Astrocyte (in vitro differentiated cells and primary cell): ENCODE results near the gene NXPH4. TPM values are rescaled to one million over a fixed set of nuclear protein-coding genes. Genes with fewer than 3 reads are reported as not detected.
A peak's percentile ranks its signal among the peaks of the same experiment; 100 is the strongest.

Experiments
- DNase-seq: peaks from one replicate; pipeline ENCODE4 v3.0.0-alpha.2; 2010; ENCODE audit warnings: low read depth
- FAIRE-seq: peaks from 2 replicates; lab custom pipeline; 2011; peaks lifted over from hg19 to GRCh38; lab: Jason Lieb, UNC
- H2AFZ ChIP-seq: 2 replicates; pipeline ENCODE4 v1.6.0; 2012; ENCODE audit warnings: low read depth, low read length, inconsistent platforms
- H3K27ac ChIP-seq: 2 replicates; pipeline ENCODE4 v1.5.1; 2011; ENCODE audit warnings: low read depth, low read length, inconsistent platforms
- H3K27me3 ChIP-seq: 2 replicates; pipeline ENCODE4 v1.6.0; 2011; ENCODE audit warnings: low read length, inconsistent platforms; ENCODE audit not compliant: insufficient read depth
- H3K36me3 ChIP-seq: 2 replicates; pipeline ENCODE4 v1.5.1; 2011; ENCODE audit warnings: low read length, inconsistent platforms; ENCODE audit not compliant: insufficient read depth
- H3K4me1 ChIP-seq: 2 replicates; pipeline ENCODE4 v1.5.1; 2011; ENCODE audit warnings: low read length, inconsistent platforms; ENCODE audit not compliant: insufficient read depth
- H3K4me2 ChIP-seq: 2 replicates; pipeline ENCODE4 v1.6.0; 2012; ENCODE audit warnings: low read length, inconsistent platforms
- H3K4me3 ChIP-seq: 2 replicates; pipeline ENCODE4 v1.5.1; 2011; ENCODE audit warnings: low read depth, mild to moderate bottlenecking, low read length, inconsistent platforms; ENCODE audit not compliant: insufficient read depth
- H3K79me2 ChIP-seq: 2 replicates; pipeline ENCODE4 v1.6.0; 2012; ENCODE audit warnings: mild to moderate bottlenecking, low read length, inconsistent platforms; ENCODE audit not compliant: insufficient read depth
- H3K9ac ChIP-seq: 2 replicates; pipeline ENCODE4 v1.6.0; 2012; ENCODE audit warnings: mild to moderate bottlenecking, low read length, inconsistent platforms
- H3K9me3 ChIP-seq: 2 replicates; pipeline ENCODE4 v1.5.1; 2012; ENCODE audit warnings: low read depth, mild to moderate bottlenecking, low read length, inconsistent platforms; ENCODE audit not compliant: insufficient read depth
- H4K20me1 ChIP-seq: 2 replicates; pipeline ENCODE4 v1.6.0; 2012; ENCODE audit warnings: low read length, inconsistent platforms; ENCODE audit not compliant: insufficient read depth
- H3K27ac Mint-ChIP-seq: one replicate; pipeline ENCODE4 v1.8.0; 2021; ENCODE audit warnings: mild to moderate bottlenecking, mixed read lengths; ENCODE audit not compliant: unreplicated experiment
- H3K27me3 Mint-ChIP-seq: one replicate; pipeline ENCODE4 v1.8.0; 2021; ENCODE audit warnings: low read depth, mixed read lengths; ENCODE audit not compliant: unreplicated experiment
- H3K36me3 Mint-ChIP-seq: one replicate; pipeline ENCODE4 v1.8.0; 2021; ENCODE audit warnings: low read depth, mixed read lengths; ENCODE audit not compliant: unreplicated experiment
- H3K4me1 Mint-ChIP-seq: one replicate; pipeline ENCODE4 v1.8.0; 2021; ENCODE audit warnings: low read depth, mixed read lengths; ENCODE audit not compliant: unreplicated experiment
- H3K4me3 Mint-ChIP-seq: one replicate; pipeline ENCODE4 v1.8.0; 2021; ENCODE audit warnings: mild to moderate bottlenecking, moderate library complexity, mixed read lengths; ENCODE audit not compliant: unreplicated experiment
- H3K9me3 Mint-ChIP-seq: one replicate; pipeline ENCODE4 v1.8.0; 2021; ENCODE audit warnings: mild to moderate bottlenecking, mixed read lengths; ENCODE audit not compliant: unreplicated experiment
- EZH2 ChIP-seq: IDR thresholded peaks from 2 replicates; pipeline ENCODE4 v1.6.1; 2012; ENCODE audit warnings: mild to moderate bottlenecking, low read length, inconsistent platforms; ENCODE audit not compliant: insufficient read depth
- total RNA-seq: library from RNA; stranded (reverse); gene quantifications from 2 replicates; pipeline ENCODE4 v1.2.1, GENCODE V29; 2021
- TF ChIP-seq, protein P1 (sequence below): IDR thresholded peaks from 2 replicates; pipeline ENCODE4 v1.5.1; 2011; ENCODE audit warnings: low read depth, mild to moderate bottlenecking, inconsistent platforms, low read length, moderate library complexity; ENCODE audit not compliant: insufficient read depth

NXPH4 gene
- total RNA-seq, 1 donor from 2014 or later: 14.5 TPM

DNA sequence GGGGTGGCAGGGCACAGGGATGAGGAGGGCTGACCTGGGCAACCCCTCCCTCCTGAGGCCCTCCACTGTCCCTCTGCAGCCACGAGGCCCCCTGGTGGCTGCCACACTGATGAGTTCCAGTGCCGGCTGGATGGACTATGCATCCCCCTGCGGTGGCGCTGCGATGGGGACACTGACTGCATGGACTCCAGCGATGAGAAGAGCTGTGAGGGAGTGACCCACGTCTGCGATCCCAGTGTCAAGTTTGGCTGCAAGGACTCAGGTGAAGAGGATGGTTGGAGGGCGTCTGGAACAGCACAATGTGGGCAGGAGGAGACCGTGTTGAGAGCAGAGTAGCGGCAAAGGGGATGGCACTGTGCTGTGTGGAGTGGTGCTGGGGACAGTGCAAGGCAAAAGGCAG, 43.5 kb upstream of the NXPH4 start:
- H3K27me3 ChIP-seq: no peaks in the 10 kb centered on the region
- H3K4me3 ChIP-seq: no peak overlapping the region
- H3K9me3 ChIP-seq: no peaks in the 10 kb centered on the region
- peaks cover 85% of the 10 kb centered on the region for H4K20me1 ChIP-seq
- peaks cover 45% of the 10 kb centered on the region for H3K36me3 Mint-ChIP-seq
- peak overlapping the region; percentile 42 for H3K27ac Mint-ChIP-seq
- H3K4me1 Mint-ChIP-seq: peaks cover 20% of the 10 kb centered on the region
- no peak overlapping the region for H2AFZ ChIP-seq
- FAIRE-seq (no peak), DNase-seq (no peak)
- H3K36me3 ChIP-seq: peaks cover 46% of the 10 kb centered on the region
- peaks cover 3% of the 10 kb centered on the region for H3K4me1 ChIP-seq
- H3K27me3 Mint-ChIP-seq: no peaks in the 10 kb centered on the region
- no peaks in the 10 kb centered on the region for H3K79me2 ChIP-seq
- H3K4me3 Mint-ChIP-seq: no peak overlapping the region
- H3K9me3 Mint-ChIP-seq: no peaks in the 10 kb centered on the region
- H3K4me2 ChIP-seq: no peak overlapping the region
- H3K9ac ChIP-seq: no peak overlapping the region
- TF ChIP-seq, protein P1, sequence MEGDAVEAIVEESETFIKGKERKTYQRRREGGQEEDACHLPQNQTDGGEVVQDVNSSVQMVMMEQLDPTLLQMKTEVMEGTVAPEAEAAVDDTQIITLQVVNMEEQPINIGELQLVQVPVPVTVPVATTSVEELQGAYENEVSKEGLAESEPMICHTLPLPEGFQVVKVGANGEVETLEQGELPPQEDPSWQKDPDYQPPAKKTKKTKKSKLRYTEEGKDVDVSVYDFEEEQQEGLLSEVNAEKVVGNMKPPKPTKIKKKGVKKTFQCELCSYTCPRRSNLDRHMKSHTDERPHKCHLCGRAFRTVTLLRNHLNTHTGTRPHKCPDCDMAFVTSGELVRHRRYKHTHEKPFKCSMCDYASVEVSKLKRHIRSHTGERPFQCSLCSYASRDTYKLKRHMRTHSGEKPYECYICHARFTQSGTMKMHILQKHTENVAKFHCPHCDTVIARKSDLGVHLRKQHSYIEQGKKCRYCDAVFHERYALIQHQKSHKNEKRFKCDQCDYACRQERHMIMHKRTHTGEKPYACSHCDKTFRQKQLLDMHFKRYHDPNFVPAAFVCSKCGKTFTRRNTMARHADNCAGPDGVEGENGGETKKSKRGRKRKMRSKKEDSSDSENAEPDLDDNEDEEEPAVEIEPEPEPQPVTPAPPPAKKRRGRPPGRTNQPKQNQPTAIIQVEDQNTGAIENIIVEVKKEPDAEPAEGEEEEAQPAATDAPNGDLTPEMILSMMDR: peak; percentile 27
- no peak for TF ChIP-seq EZH2
- H3K27ac ChIP-seq: no peak overlapping the region

DNA sequence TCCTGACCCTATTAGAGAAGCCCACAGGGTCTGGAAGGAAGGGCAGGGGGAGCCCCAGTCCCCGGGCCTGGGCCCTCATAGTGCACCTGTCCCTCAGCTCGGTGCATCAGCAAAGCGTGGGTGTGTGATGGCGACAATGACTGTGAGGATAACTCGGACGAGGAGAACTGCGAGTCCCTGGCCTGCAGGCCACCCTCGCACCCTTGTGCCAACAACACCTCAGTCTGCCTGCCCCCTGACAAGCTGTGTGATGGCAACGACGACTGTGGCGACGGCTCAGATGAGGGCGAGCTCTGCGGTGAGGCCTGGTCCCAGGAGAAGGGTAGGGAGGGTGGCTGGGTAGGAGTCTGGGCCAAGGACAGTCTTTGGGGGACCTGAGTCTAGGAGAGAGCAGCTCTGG, 42.9 kb upstream of the NXPH4 start:
- Histone ChIP-seq H3K4me2 (no peak overlapping the region), H4K20me1 (peaks cover 80% of the 10 kb centered on the region), H3K4me1 (peaks cover 3% of the 10 kb centered on the region), H3K36me3 (peaks cover 40% of the 10 kb centered on the region), H3K9me3 (no peaks in the 10 kb centered on the region), H2AFZ (no peak overlapping the region), H3K4me3 (no peak overlapping the region), H3K27me3 (no peaks in the 10 kb centered on the region), H3K27ac (no peak overlapping the region), H3K79me2 (no peaks in the 10 kb centered on the region), H3K9ac (no peak overlapping the region)
- DNase-seq: no peak
- no peak for FAIRE-seq
- no peak for TF ChIP-seq EZH2
- TF ChIP-seq, protein P1: no peak
- Mint-ChIP-seq H3K27me3 (no peaks in the 10 kb centered on the region), H3K4me3 (no peak overlapping the region), H3K9me3 (no peaks in the 10 kb centered on the region), H3K36me3 (peaks cover 45% of the 10 kb centered on the region), H3K4me1 (peaks cover 20% of the 10 kb centered on the region), H3K27ac (no peak overlapping the region)

DNA sequence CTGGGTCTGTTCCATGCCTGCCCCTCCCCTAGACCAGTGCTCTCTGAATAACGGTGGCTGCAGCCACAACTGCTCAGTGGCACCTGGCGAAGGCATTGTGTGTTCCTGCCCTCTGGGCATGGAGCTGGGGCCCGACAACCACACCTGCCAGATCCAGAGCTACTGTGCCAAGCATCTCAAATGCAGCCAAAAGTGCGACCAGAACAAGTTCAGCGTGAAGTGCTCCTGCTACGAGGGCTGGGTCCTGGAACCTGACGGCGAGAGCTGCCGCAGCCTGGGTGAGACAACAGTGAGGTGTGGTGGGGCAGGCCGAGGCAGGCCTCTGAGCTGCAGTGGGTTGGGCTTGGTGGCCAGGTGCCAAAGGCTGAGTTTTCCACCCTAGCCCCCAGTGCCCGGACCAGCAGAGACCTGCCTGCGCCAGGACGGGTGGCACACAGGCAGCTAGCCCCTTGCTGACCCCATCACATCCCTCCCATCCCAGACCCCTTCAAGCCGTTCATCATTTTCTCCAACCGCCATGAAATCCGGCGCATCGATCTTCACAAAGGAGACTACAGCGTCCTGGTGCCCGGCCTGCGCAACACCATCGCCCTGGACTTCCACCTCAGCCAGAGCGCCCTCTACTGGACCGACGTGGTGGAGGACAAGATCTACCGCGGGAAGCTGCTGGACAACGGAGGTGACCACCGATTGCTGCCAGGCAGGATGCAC, 41.0 kb upstream of the NXPH4 start:
- Histone ChIP-seq H3K4me3 (no peak overlapping the region), H4K20me1 (peaks cover 76% of the 10 kb centered on the region), H3K4me1 (peaks cover 3% of the 10 kb centered on the region), H3K9ac (no peak overlapping the region), H3K36me3 (peaks cover 32% of the 10 kb centered on the region), H3K27ac (no peak overlapping the region), H3K27me3 (no peaks in the 10 kb centered on the region), H2AFZ (no peak overlapping the region), H3K79me2 (no peaks in the 10 kb centered on the region), H3K4me2 (no peak overlapping the region), H3K9me3 (no peaks in the 10 kb centered on the region)
- H3K36me3 Mint-ChIP-seq: peaks cover 43% of the 10 kb centered on the region
- H3K9me3 Mint-ChIP-seq: no peaks in the 10 kb centered on the region
- DNase-seq (peak; percentile 49), FAIRE-seq (no peak)
- no peak for TF ChIP-seq EZH2
- TF ChIP-seq, protein P1: peak; percentile 66
- no peak overlapping the region for H3K27ac Mint-ChIP-seq
- H3K4me1 Mint-ChIP-seq: peaks cover 16% of the 10 kb centered on the region
- H3K4me3 Mint-ChIP-seq: no peak overlapping the region
- H3K27me3 Mint-ChIP-seq: no peaks in the 10 kb centered on the region
